Measurements from ENCODE around the gene CGNL1. TPM values are rescaled to one million over a fixed set of nuclear protein-coding genes. Genes with fewer than 3 reads are reported as not detected.

The CGNL1 gene
- total and polyA plus RNA-seq, 8 donors, result 0.29 to 36.2 (median 19.5) TPM

- Histone ChIP-seq H3K4me3 (no peak overlapping the region), H3K36me3 (no peaks in the 10 kb centered on the region), H3K27me3 (no peaks in the 10 kb centered on the region), H3K9me3 (peaks cover 0 to 4% (median 0%) of the 10 kb centered on the region in 4 donors), H3K4me1 (peaks cover 0 to 17% (median 6%) of the 10 kb centered on the region in 4 donors), H3K27ac (peak overlapping the region in 1 of 5 donors; percentile 32)
- 39 to 61% (median 58%) methylated on average over 9 of the region's 9 CpGs for WGBS, 5 donors
- intact Hi-C loops (cut with DNase I; ENCODE audit: low total_unique reads), result loop anchor here (5.0 kb wide), 1 partner anchor 178 kb away; no protein-coding TSS in a partner anchor
- TF ChIP-seq POLR2A (IDR thresholded peaks at IDR 0.05), result no peak
- TF ChIP-seq CTCF (IDR thresholded peaks at IDR 0.05), result no peak
- no peak for TF ChIP-seq POLR2AphosphoS5 (IDR thresholded peaks at IDR 0.05)
- TF ChIP-seq EP300 (IDR thresholded peaks at IDR 0.05), result no peak
- DNase-seq, result no peak
These were observed 32.0 kb upstream of the CGNL1 start for GRCh38 chr15:57344282-57344681.

- no peaks in the 10 kb centered on the region for H3K27me3 ChIP-seq
- DNase-seq, result peak in 1 of 2 donors; percentile 68
- intact Hi-C loops (cut with DNase I; ENCODE audit: low total_unique reads), result no loop called here
These were observed 30.7 kb upstream of the CGNL1 start for GRCh38 chr15:57345584-57345983.

GRCh38 chr15:57348081-57348480, 28.2 kb upstream of the CGNL1 start:
- DNase-seq, result no peak
- Histone ChIP-seq H3K9me3 (peaks cover 0 to 4% (median 0%) of the 10 kb centered on the region in 4 donors), H3K27ac (no peak overlapping the region), H3K36me3 (no peaks in the 10 kb centered on the region), H3K4me3 (no peak overlapping the region), H3K4me1 (peaks cover 0 to 8% (median 4%) of the 10 kb centered on the region in 4 donors), H3K27me3 (no peaks in the 10 kb centered on the region)
- intact Hi-C loops (cut with DNase I; ENCODE audit: low total_unique reads), result no loop called here
- no peak for TF ChIP-seq CTCF (IDR thresholded peaks at IDR 0.05)
- TF ChIP-seq POLR2A (IDR thresholded peaks at IDR 0.05), result no peak
- TF ChIP-seq EP300 (IDR thresholded peaks at IDR 0.05), result no peak
- TF ChIP-seq POLR2AphosphoS5 (IDR thresholded peaks at IDR 0.05), result no peak
- WGBS, 5 donors, result 85 to 100% (median 97%) methylated on average over 1 of the region's 1 CpG

More at GRCh38 chr15:57345584-57345983, 30.7 kb upstream of the CGNL1 start:
- no peak overlapping the region for H3K4me3 ChIP-seq
- 61 to 80% (median 69%) methylated on average over 5 of the region's 5 CpGs for WGBS, 5 donors
- H3K27ac ChIP-seq, result no peak overlapping the region
- no peaks in the 10 kb centered on the region for H3K36me3 ChIP-seq
- H3K4me1 ChIP-seq, result peaks cover 0 to 13% (median 6%) of the 10 kb centered on the region in 4 donors
- TF ChIP-seq POLR2AphosphoS5 (IDR thresholded peaks at IDR 0.05) (no peak), CTCF (IDR thresholded peaks at IDR 0.05) (no peak), EP300 (IDR thresholded peaks at IDR 0.05) (no peak)
- H3K9me3 ChIP-seq, result peaks cover 0 to 4% (median 0%) of the 10 kb centered on the region in 4 donors

- Histone ChIP-seq H3K36me3 (no peaks in the 10 kb centered on the region), H3K4me1 (no peaks in the 10 kb centered on the region), H3K4me3 (no peak overlapping the region), H3K9me3 (peaks cover 0 to 3% (median 0%) of the 10 kb centered on the region in 4 donors), H3K27me3 (peaks cover 0 to 7% (median 0%) of the 10 kb centered on the region in 3 donors), H3K27ac (no peak overlapping the region)
- WGBS, 5 donors, result 85 to 95% (median 89%) methylated on average over 17 of the region's 17 CpGs
- DNase-seq, result no peak
- TF ChIP-seq POLR2A (IDR thresholded peaks at IDR 0.05), result no peak
- TF ChIP-seq EP300 (IDR thresholded peaks at IDR 0.05), result no peak
- no peak for TF ChIP-seq CTCF (IDR thresholded peaks at IDR 0.05)
- TF ChIP-seq POLR2AphosphoS5 (IDR thresholded peaks at IDR 0.05), result no peak
- intact Hi-C loops (cut with DNase I; ENCODE audit: low total_unique reads), result no loop called here
These were observed 23.6 kb upstream of the CGNL1 start for GRCh38 chr15:57352535-57353316.
